Nephron progenitor cell (in vitro differentiated cells): ENCODE results near the gene KCNT1.

Source experiments
- DNase-seq: peaks from one replicate; pipeline ENCODE4 v3.0.0; 2021
- H3K27ac Mint-ChIP-seq: 2 replicates; pipeline ENCODE4 v1.8.0; 2021; ENCODE audit warnings: mild to moderate bottlenecking, moderate library complexity, mixed read lengths
- H3K27me3 Mint-ChIP-seq: 2 replicates; pipeline ENCODE4 v1.8.0; 2021; ENCODE audit warnings: mild to moderate bottlenecking, low read depth, mixed read lengths; ENCODE audit not compliant: poor library complexity
- H3K36me3 Mint-ChIP-seq: 2 replicates; pipeline ENCODE4 v1.8.0; 2021; ENCODE audit warnings: low read depth, mixed read lengths
- H3K4me1 Mint-ChIP-seq: 2 replicates; pipeline ENCODE4 v1.8.0; 2021; ENCODE audit warnings: mixed read lengths
- H3K4me3 Mint-ChIP-seq: 2 replicates; pipeline ENCODE4 v1.8.0; 2021; ENCODE audit warnings: mild to moderate bottlenecking, moderate library complexity, mixed read lengths
- H3K9me3 Mint-ChIP-seq: 2 replicates; pipeline ENCODE4 v1.8.0; 2021; ENCODE audit warnings: mild to moderate bottlenecking, moderate library complexity, mixed read lengths
- CTCF ChIP-seq: fragments of 200-600 bp; sonication (generic); IDR thresholded peaks from 2 replicates; pipeline ENCODE4 v1.5.0; 2021; ENCODE audit warnings: antibody characterized with exemption

KCNT1 gene

GRCh38 chr9:135805422-135806022, 103.5 kb downstream of the KCNT1 start:
- peaks cover 15% of the 10 kb centered on the region for H3K4me1 Mint-ChIP-seq
- H3K27me3 Mint-ChIP-seq = no peaks in the 10 kb centered on the region
- peak overlapping the region; percentile 88 for H3K27ac Mint-ChIP-seq
- H3K9me3 Mint-ChIP-seq = peaks cover 6% of the 10 kb centered on the region
- no peak for TF ChIP-seq CTCF
- peaks cover 7% of the 10 kb centered on the region for H3K36me3 Mint-ChIP-seq
- no peak for DNase-seq
- H3K4me3 Mint-ChIP-seq = no peak overlapping the region

GRCh38 chr9:135809166-135809565, 107.2 kb downstream of the KCNT1 start:
- Mint-ChIP-seq H3K27ac (peak overlapping the region; percentile 68), H3K4me3 (no peak overlapping the region), H3K27me3 (no peaks in the 10 kb centered on the region), H3K9me3 (peaks cover 4% of the 10 kb centered on the region), H3K36me3 (peaks cover 43% of the 10 kb centered on the region), H3K4me1 (peaks cover 4% of the 10 kb centered on the region)
- no peak for DNase-seq
- TF ChIP-seq CTCF = no peak

- TF ChIP-seq CTCF = no peak
- DNase-seq = no peak
- Mint-ChIP-seq H3K4me1 (peaks cover 8% of the 10 kb centered on the region), H3K27ac (no peak overlapping the region), H3K4me3 (no peak overlapping the region), H3K27me3 (no peaks in the 10 kb centered on the region), H3K36me3 (peaks cover 60% of the 10 kb centered on the region), H3K9me3 (peaks cover 4% of the 10 kb centered on the region)
These were observed 109.0 kb downstream of the KCNT1 start for GRCh38 chr9:135810806-135811575.

GRCh38 chr9:135811801-135812200, 109.8 kb downstream of the KCNT1 start:
- Mint-ChIP-seq H3K9me3 (peaks cover 4% of the 10 kb centered on the region), H3K27ac (peak overlapping the region; percentile 16), H3K27me3 (no peaks in the 10 kb centered on the region), H3K36me3 (peaks cover 68% of the 10 kb centered on the region), H3K4me1 (peaks cover 15% of the 10 kb centered on the region), H3K4me3 (no peak overlapping the region)
- TF ChIP-seq CTCF = no peak
- no peak for DNase-seq

GRCh38 chr9:135812961-135813360, 111.0 kb downstream of the KCNT1 start:
- Mint-ChIP-seq H3K4me3 (no peak overlapping the region), H3K9me3 (peaks cover 4% of the 10 kb centered on the region), H3K36me3 (peaks cover 72% of the 10 kb centered on the region), H3K27me3 (no peaks in the 10 kb centered on the region), H3K27ac (no peak overlapping the region), H3K4me1 (peaks cover 18% of the 10 kb centered on the region)
- TF ChIP-seq CTCF = no peak
- DNase-seq = no peak
